ENCODE measurements around the gene KRTAP22-1. TPM values are rescaled to one million over a fixed set of nuclear protein-coding genes. Genes with fewer than 3 reads are reported as not detected.

KRTAP22-1 gene
- total RNA-seq, 1 donor from 2014 or later: not detected

GRCh38 chr21:30646904-30647414, 46.1 kb downstream of the KRTAP22-1 start:
- no peaks in the 10 kb centered on the region for H3K9me3 Mint-ChIP-seq (ENCODE audit: unreplicated experiment)
- Histone ChIP-seq H3K36me3 (ENCODE audit: insufficient read depth, low read length) (no peaks in the 10 kb centered on the region), H3K27ac (ENCODE audit: low read depth, low read length) (no peak overlapping the region), H3K79me2 (ENCODE audit: insufficient read depth, low read length) (no peaks in the 10 kb centered on the region), H3K9ac (ENCODE audit: low read length) (no peak overlapping the region), H3K9me3 (ENCODE audit: insufficient read depth, low read depth, low read length) (no peaks in the 10 kb centered on the region), H3K4me1 (ENCODE audit: insufficient read depth, low read length) (no peaks in the 10 kb centered on the region), H3K4me3 (ENCODE audit: insufficient read depth, low read depth, low read length) (no peak overlapping the region), H2AFZ (ENCODE audit: low read depth, low read length) (no peak overlapping the region), H3K27me3 (ENCODE audit: insufficient read depth, low read length) (no peaks in the 10 kb centered on the region), H4K20me1 (ENCODE audit: insufficient read depth, low read length) (no peaks in the 10 kb centered on the region), H3K4me2 (ENCODE audit: low read length) (no peak overlapping the region)
- H3K4me1 Mint-ChIP-seq (ENCODE audit: low read depth, unreplicated experiment): no peaks in the 10 kb centered on the region
- no peak overlapping the region for H3K27ac Mint-ChIP-seq (ENCODE audit: unreplicated experiment)
- DNase-seq (ENCODE audit: low read depth) (no peak), FAIRE-seq (no peak)
- TF ChIP-seq CTCF (IDR thresholded peaks at IDR 0.05; ENCODE audit: insufficient read depth, low read depth, low read length): no peak
- no peak for TF ChIP-seq EZH2 (IDR thresholded peaks at IDR 0.05; ENCODE audit: insufficient read depth, low read length)
- H3K27me3 Mint-ChIP-seq (ENCODE audit: low read depth, unreplicated experiment): no peaks in the 10 kb centered on the region
- no peaks in the 10 kb centered on the region for H3K36me3 Mint-ChIP-seq (ENCODE audit: low read depth, unreplicated experiment)
- no peak overlapping the region for H3K4me3 Mint-ChIP-seq (ENCODE audit: unreplicated experiment)

Other genes with a start within 250 kb of the KRTAP22-1 start
- gene KRTAP13-2, start 228.8 kb upstream of the KRTAP22-1 start, total RNA-seq: not detected in 2 replicates
- not detected in 2 replicates for gene KRTAP13-1, start 205.1 kb upstream of the KRTAP22-1 start, total RNA-seq
- not detected in 2 replicates for gene KRTAP13-3, start 175.2 kb upstream of the KRTAP22-1 start, total RNA-seq
- gene KRTAP13-4, start 170.9 kb upstream of the KRTAP22-1 start, total RNA-seq: not detected in 2 replicates
- gene KRTAP15-1, start 160.8 kb upstream of the KRTAP22-1 start, total RNA-seq: not detected in 2 replicates
- gene KRTAP19-1, start 120.7 kb upstream of the KRTAP22-1 start, total RNA-seq: not detected in 2 replicates
- not detected in 2 replicates for gene KRTAP19-2, start 113.7 kb upstream of the KRTAP22-1 start, total RNA-seq
- not detected in 2 replicates for gene KRTAP19-3, start 109.1 kb upstream of the KRTAP22-1 start, total RNA-seq
- not detected in 2 replicates for gene KRTAP19-4, start 103.9 kb upstream of the KRTAP22-1 start, total RNA-seq
- not detected in 2 replicates for gene KRTAP19-5, start 98.9 kb upstream of the KRTAP22-1 start, total RNA-seq
- gene KRTAP19-6, start 59.2 kb upstream of the KRTAP22-1 start, total RNA-seq: not detected in 2 replicates
- not detected in 2 replicates for gene KRTAP19-7, start 39.8 kb upstream of the KRTAP22-1 start, total RNA-seq
- not detected in 2 replicates for gene KRTAP22-2, start 10.7 kb upstream of the KRTAP22-1 start, total RNA-seq
- not detected in 2 replicates for gene KRTAP6-3, start 8.6 kb upstream of the KRTAP22-1 start, total RNA-seq
- not detected in 2 replicates for gene KRTAP6-2, start 2.2 kb upstream of the KRTAP22-1 start, total RNA-seq
- gene KRTAP6-1, start 12.8 kb downstream of the KRTAP22-1 start, total RNA-seq: not detected in 2 replicates
- not detected in 2 replicates for gene KRTAP20-1, start 15.3 kb downstream of the KRTAP22-1 start, total RNA-seq
- gene KRTAP20-4, start 19.5 kb downstream of the KRTAP22-1 start, total RNA-seq: not detected in 2 replicates
- not detected in 2 replicates for gene KRTAP20-2, start 34.1 kb downstream of the KRTAP22-1 start, total RNA-seq
- gene KRTAP20-3, start 41.8 kb downstream of the KRTAP22-1 start, total RNA-seq: not detected in 2 replicates
- gene KRTAP21-3, start 117.7 kb downstream of the KRTAP22-1 start, total RNA-seq: not detected in 2 replicates
- gene KRTAP21-2, start 146.2 kb downstream of the KRTAP22-1 start, total RNA-seq: not detected in 2 replicates
- gene KRTAP21-1, start 154.3 kb downstream of the KRTAP22-1 start, total RNA-seq: not detected in 2 replicates
- not detected in 2 replicates for gene KRTAP8-1, start 212.2 kb downstream of the KRTAP22-1 start, total RNA-seq
- not detected in 2 replicates for gene KRTAP7-1, start 228.7 kb downstream of the KRTAP22-1 start, total RNA-seq

Data from astrocyte (in vitro differentiated cells and primary cell).